ENCODE results near the gene GIMAP5.

- TF ChIP-seq CTCF (IDR thresholded peaks at IDR 0.05; ENCODE audit: low read length) (no peak), EZH2 (IDR thresholded peaks at IDR 0.05; ENCODE audit: borderline replicate concordance, low read length) (no peak)
These were observed 43.9 kb downstream of the GIMAP5 start for GRCh38 chr7:150781103-150781502.

All from OCI-LY1 (cell line).